ENCODE results near the gene ANXA4. TPM values are rescaled to one million over a fixed set of nuclear protein-coding genes. Genes with fewer than 3 reads are reported as not detected.
"Not testable (repeated sequence)": the region's sequence is repeated elsewhere in the genome, so short reads cannot be mapped to it uniquely, and the experiment has no call there.

Gene ANXA4
- total RNA-seq, 1 donor from 2014 or later, result 250 TPM

- no peaks in the 10 kb centered on the region for H3K9me3 Mint-ChIP-seq (ENCODE audit: low read depth)
- H3K4me3 Mint-ChIP-seq (ENCODE audit: low read depth), result peak overlapping the region; percentile 79
- H3K4me1 Mint-ChIP-seq (ENCODE audit: low read depth), result peaks cover 30% of the 10 kb centered on the region
- peak; percentile 15 for DNase-seq (ENCODE audit: low spot score, unreplicated experiment)
- no peaks in the 10 kb centered on the region for H3K27me3 Mint-ChIP-seq
- H3K36me3 Mint-ChIP-seq (ENCODE audit: insufficient read depth), result peaks cover 3% of the 10 kb centered on the region
- peak overlapping the region; percentile 98 for H3K27ac Mint-ChIP-seq
- TF ChIP-seq, protein P1, sequence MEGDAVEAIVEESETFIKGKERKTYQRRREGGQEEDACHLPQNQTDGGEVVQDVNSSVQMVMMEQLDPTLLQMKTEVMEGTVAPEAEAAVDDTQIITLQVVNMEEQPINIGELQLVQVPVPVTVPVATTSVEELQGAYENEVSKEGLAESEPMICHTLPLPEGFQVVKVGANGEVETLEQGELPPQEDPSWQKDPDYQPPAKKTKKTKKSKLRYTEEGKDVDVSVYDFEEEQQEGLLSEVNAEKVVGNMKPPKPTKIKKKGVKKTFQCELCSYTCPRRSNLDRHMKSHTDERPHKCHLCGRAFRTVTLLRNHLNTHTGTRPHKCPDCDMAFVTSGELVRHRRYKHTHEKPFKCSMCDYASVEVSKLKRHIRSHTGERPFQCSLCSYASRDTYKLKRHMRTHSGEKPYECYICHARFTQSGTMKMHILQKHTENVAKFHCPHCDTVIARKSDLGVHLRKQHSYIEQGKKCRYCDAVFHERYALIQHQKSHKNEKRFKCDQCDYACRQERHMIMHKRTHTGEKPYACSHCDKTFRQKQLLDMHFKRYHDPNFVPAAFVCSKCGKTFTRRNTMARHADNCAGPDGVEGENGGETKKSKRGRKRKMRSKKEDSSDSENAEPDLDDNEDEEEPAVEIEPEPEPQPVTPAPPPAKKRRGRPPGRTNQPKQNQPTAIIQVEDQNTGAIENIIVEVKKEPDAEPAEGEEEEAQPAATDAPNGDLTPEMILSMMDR (IDR thresholded peaks at IDR 0.05; ENCODE audit: unreplicated experiment), result no peak
These were observed 88.3 kb downstream of the ANXA4 start for GRCh38 chr2:69830045-69830905.

- DNase-seq (ENCODE audit: low spot score, unreplicated experiment); H3K36me3 Mint-ChIP-seq (ENCODE audit: insufficient read depth); H3K27me3 Mint-ChIP-seq; H3K9me3 Mint-ChIP-seq (ENCODE audit: low read depth): not testable (repeated sequence)
- Mint-ChIP-seq H3K27ac (peak overlapping the region; percentile 69), H3K4me3 (ENCODE audit: low read depth) (peak overlapping the region; percentile 79), H3K4me1 (ENCODE audit: low read depth) (peaks cover 32% of the 10 kb centered on the region)
These were observed 88.9 kb downstream of the ANXA4 start for GRCh38 chr2:69830906-69831241.

GRCh38 chr2:69831354-69831905, 89.5 kb downstream of the ANXA4 start:
- Mint-ChIP-seq H3K27ac (peak overlapping the region; percentile 71), H3K36me3 (ENCODE audit: insufficient read depth) (peaks cover 7% of the 10 kb centered on the region), H3K9me3 (ENCODE audit: low read depth) (no peaks in the 10 kb centered on the region), H3K27me3 (no peaks in the 10 kb centered on the region), H3K4me1 (ENCODE audit: low read depth) (peaks cover 37% of the 10 kb centered on the region), H3K4me3 (ENCODE audit: low read depth) (peak overlapping the region; percentile 58)
- TF ChIP-seq, protein P1 (IDR thresholded peaks at IDR 0.05; ENCODE audit: unreplicated experiment), result no peak
- no peak for DNase-seq (ENCODE audit: low spot score, unreplicated experiment)

- TF ChIP-seq, protein P1 (IDR thresholded peaks at IDR 0.05; ENCODE audit: unreplicated experiment), result no peak
- Mint-ChIP-seq H3K4me1 (ENCODE audit: low read depth) (peaks cover 28% of the 10 kb centered on the region), H3K27ac (no peak overlapping the region), H3K27me3 (no peaks in the 10 kb centered on the region), H3K36me3 (ENCODE audit: insufficient read depth) (peaks cover 8% of the 10 kb centered on the region), H3K4me3 (ENCODE audit: low read depth) (no peak overlapping the region), H3K9me3 (ENCODE audit: low read depth) (no peaks in the 10 kb centered on the region)
- no peak for DNase-seq (ENCODE audit: low spot score, unreplicated experiment)
These were observed 91.8 kb downstream of the ANXA4 start for GRCh38 chr2:69833752-69834151.

GRCh38 chr2:69835666-69836065, 93.7 kb downstream of the ANXA4 start:
- TF ChIP-seq, protein P1 (IDR thresholded peaks at IDR 0.05; ENCODE audit: unreplicated experiment), result no peak
- H3K9me3 Mint-ChIP-seq (ENCODE audit: low read depth), result no peaks in the 10 kb centered on the region
- no peaks in the 10 kb centered on the region for H3K27me3 Mint-ChIP-seq
- H3K27ac Mint-ChIP-seq, result no peak overlapping the region
- DNase-seq (ENCODE audit: low spot score, unreplicated experiment), result no peak
- H3K36me3 Mint-ChIP-seq (ENCODE audit: insufficient read depth), result peaks cover 14% of the 10 kb centered on the region
- no peak overlapping the region for H3K4me3 Mint-ChIP-seq (ENCODE audit: low read depth)
- H3K4me1 Mint-ChIP-seq (ENCODE audit: low read depth), result peaks cover 26% of the 10 kb centered on the region
